Stimulated activated CD8-positive, alpha-beta memory T cell treated with anti-CD3 and anti-CD28 coated beads, Interleukin-12 subunit alpha, Interleukin-12 subunit beta, amount 100 ng/mL, for 4 hours (primary cell): Measurements from ENCODE around the gene SANBR.

Experiments used
- DNase-seq: peaks from one replicate; pipeline ENCODE4 v3.0.0-alpha.2; 2020; ENCODE audit warnings: low read depth

Gene SANBR

GRCh38 chr2:61090386-61090921 is 24.8 kb downstream of the SANBR start:
- no peak for DNase-seq

- no peak for DNase-seq
Observed at GRCh38 chr2:61091485-61091884, 25.8 kb downstream of the SANBR start.

- DNase-seq = no peak
Observed at GRCh38 chr2:61096438-61096837, 30.8 kb downstream of the SANBR start.

- DNase-seq = no peak
Observed at GRCh38 chr2:61100801-61101200, 35.1 kb downstream of the SANBR start.

GRCh38 chr2:61109291-61109690 is 43.6 kb downstream of the SANBR start:
- no peak for DNase-seq

- no peak for DNase-seq
Observed at GRCh38 chr2:61111708-61112107, 46.0 kb downstream of the SANBR start.

GRCh38 chr2:61114147-61114546 is 48.5 kb downstream of the SANBR start:
- no peak for DNase-seq
